Spleen (tissue), 7 donors: Measurements from ENCODE around the gene SIRPA.

Experiments used
- CTCF ChIP-seq, 11 experiments: fragments of 200-600 bp in 7 of 11; fragments of 450-650 bp in 4 of 11; sonication (generic) in 4 of 11; IDR thresholded peaks in 8 of 11; conservative IDR thresholded peaks in 3 of 11; 1 replicate in 7 of 11; 2 replicates in 4 of 11; pipeline versions ENCODE4 v1.4.0 to v1.8.0; 2016 to 2021; ENCODE audit warnings: antibody characterized with exemption in 11 of 11, inconsistent platforms in 4 of 11, mild to moderate bottlenecking in 1 of 11
- POLR2A ChIP-seq, 3 donors: fragments of 450-650 bp; IDR thresholded peaks; one replicate each; pipeline ENCODE4 v1.5.1; 2017; ENCODE audit warnings: antibody characterized with exemption in 3 of 3, mild to moderate bottlenecking in 1 of 3
- donor health status: DM: no; HTN: no; CAD: no; lungs with moderate emphysema.
- donor health status: DM: no; HTN: no; CAD: no.
- donor health status: DM: no; HTN: no; CAD: no.

GRCh38 chr20:1987826-1988225 is 92.6 kb downstream of the SIRPA start:
- TF ChIP-seq CTCF (IDR thresholded peaks at IDR 0.05 in 8 of 11, conservative IDR thresholded peaks at IDR 0.05 in 3 of 11) (no peak), POLR2A (IDR thresholded peaks at IDR 0.05) (no peak)
